HCT116 (cell line): ENCODE measurements around the gene IYD. TPM values are rescaled to one million over a fixed set of nuclear protein-coding genes. Genes with fewer than 3 reads are reported as not detected.

Source experiments
- ATAC-seq: fragments of 200-7000 bp; cut with Tn5 transposase; 2 replicates; pipeline ENCODE4 v1.9.1; 2020; ENCODE audit warnings: mild to moderate bottlenecking, moderate library complexity
- BruUV-seq: library from RNA; stranded (reverse); fragments of 400-500 nt; replicated peaks from 2 replicates; lab custom pipeline; 2021; lab: Mats Ljungman, UMichigan
- CTCF ChIA-PET: fragments of 300-600 bp; sonication (Branson Sonifier 250); formaldehyde crosslinking; loops from one replicate; lab custom pipeline; 2021; ENCODE audit warnings: antibody characterized with exemption; lab: Charles Lee
- POLR2A ChIA-PET: fragments of 300-600, 350-600 bp; sonication (Branson Sonifier 250); formaldehyde crosslinking; loops from one replicate; lab custom pipeline; 2021; ENCODE audit warnings: antibody characterized with exemption; lab: Charles Lee
- RAD21 ChIA-PET, 2 experiments: fragments of 300-600 bp; sonication (Branson Sonifier 250); formaldehyde crosslinking; loops; one replicate each; lab custom pipeline; 2023; ENCODE audit warnings: low total read pairs in 2 of 2; ENCODE audit not compliant: uncharacterized antibody in 2 of 2, unreplicated experiment in 2 of 2, low non-redundant PET in 1 of 2; lab: Charles Lee
- DNase-seq: peaks from one replicate; pipeline ENCODE4 v3.0.0-alpha.2; 2010; ENCODE audit warnings: low read depth, low spot score
- H2AFZ ChIP-seq: fragments of 200-600 bp; shearing (Covaris generic), sonication (generic); 2 replicates; pipeline ENCODE4 v1.6.1; 2017; ENCODE audit warnings: low read depth, mixed run types, mixed read lengths, antibody characterized with exemption, low read length; ENCODE audit not compliant: poor library complexity, severe bottlenecking
- H3K27ac ChIP-seq: 2 replicates; pipeline ENCODE4 v1.5.1; 2012; ENCODE audit warnings: low read depth, low read length
- H3K27me3 ChIP-seq: fragments of 200-600 bp; sonication (generic); 2 replicates; pipeline ENCODE4 v1.6.1; 2016; ENCODE audit warnings: mixed run types, low read length, mixed read lengths; ENCODE audit not compliant: insufficient read depth
- H3K36me3 ChIP-seq, 2 experiments: fragments of 200-500 bp in 1 of 2; fragments of 200-600 bp in 1 of 2; sonication (Bioruptor generic) in 1 of 2; sonication (generic) in 1 of 2; 2 replicates each; pipeline versions ENCODE4 v1.5.1 to v1.6.1; 2014 to 2016; ENCODE audit warnings: low read length in 2 of 2, inconsistent platforms in 1 of 2, mixed read lengths in 1 of 2, mixed run types in 1 of 2; ENCODE audit not compliant: insufficient read depth in 2 of 2, control insufficient read depth in 1 of 2
- H3K4me1 ChIP-seq, 2 experiments: fragments of 200-600 bp in 1 of 2; sonication (generic) in 1 of 2; 2 replicates each; pipeline versions ENCODE4 v1.5.1 to v1.6.1; 2012 to 2017; ENCODE audit warnings: low read length in 2 of 2, inconsistent platforms in 1 of 2, mild to moderate bottlenecking in 1 of 2, mixed read lengths in 1 of 2, mixed run types in 1 of 2, moderate library complexity in 1 of 2; ENCODE audit not compliant: insufficient read depth in 2 of 2, control insufficient read depth in 1 of 2
- H3K4me2 ChIP-seq: fragments of 200-600 bp; sonication (generic); 2 replicates; pipeline ENCODE4 v1.6.1; 2017; ENCODE audit warnings: mixed run types, low read length, mixed read lengths
- H3K4me3 ChIP-seq, 2 experiments: fragments of 200-600 bp in 1 of 2; sonication (generic) in 1 of 2; replicated peaks in 1 of 2; 2 replicates each; pipeline ENCODE4 v1.5.1; 2011 to 2016; ENCODE audit warnings: low read length in 2 of 2, control low read depth in 1 of 2, low read depth in 1 of 2, mild to moderate bottlenecking in 1 of 2, mixed read lengths in 1 of 2, mixed run types in 1 of 2
- H3K79me2 ChIP-seq: fragments of 200-600 bp; sonication (generic); 2 replicates; pipeline ENCODE4 v1.6.1; 2017; ENCODE audit warnings: mild to moderate bottlenecking, mixed run types, low read length, moderate library complexity, mixed read lengths; ENCODE audit not compliant: insufficient read depth
- H3K9ac ChIP-seq: fragments of 200-600 bp; sonication (generic); 2 replicates; pipeline ENCODE4 v1.6.1; 2016; ENCODE audit warnings: low read length, mixed read lengths
- H3K9me2 ChIP-seq: fragments of 200-600 bp; sonication (generic), shearing (Covaris generic); 2 replicates; pipeline ENCODE4 v1.6.1; 2017; ENCODE audit warnings: mixed run types, mild to moderate bottlenecking, moderate library complexity; ENCODE audit not compliant: insufficient read depth
- H3K9me3 ChIP-seq, 2 experiments: fragments of 200-500 bp in 1 of 2; fragments of 200-600 bp in 1 of 2; sonication (Bioruptor generic) in 1 of 2; sonication (generic) in 1 of 2; 2 replicates each; pipeline ENCODE4 v1.6.1; 2014 to 2017; ENCODE audit warnings: low read length in 2 of 2, mixed read lengths in 2 of 2, inconsistent platforms in 1 of 2, low read depth in 1 of 2, mild to moderate bottlenecking in 1 of 2, mixed run types in 1 of 2, moderate library complexity in 1 of 2; ENCODE audit not compliant: control insufficient read depth in 1 of 2, insufficient read depth in 1 of 2
- H4K20me1 ChIP-seq: fragments of 200-600 bp; sonication (generic), shearing (Covaris generic); 2 replicates; pipeline ENCODE4 v1.6.1; 2017; ENCODE audit warnings: mixed run types, mild to moderate bottlenecking, moderate library complexity; ENCODE audit not compliant: insufficient read depth
- CBX3 ChIP-seq: IDR thresholded peaks from 2 replicates; pipeline ENCODE4 v1.6.1; 2012; ENCODE audit warnings: low read depth
- CEBPB ChIP-seq: IDR thresholded peaks from 2 replicates; pipeline ENCODE4 v1.6.1; 2012; ENCODE audit warnings: low read depth
- EGR1 ChIP-seq: IDR thresholded peaks from 2 replicates; pipeline ENCODE4 v1.6.1; 2012; ENCODE audit warnings: low read depth
- ELF1 ChIP-seq: IDR thresholded peaks from 2 replicates; pipeline ENCODE4 v1.6.1; 2012; ENCODE audit warnings: low read depth, borderline replicate concordance
- EZH2 ChIP-seq: fragments of 200-600 bp; sonication (generic); IDR thresholded peaks from 2 replicates; pipeline ENCODE4 v1.6.1; 2017; ENCODE audit warnings: antibody characterized with exemption, mixed run types
- EZH2phosphoT487 ChIP-seq: fragments of 200-600 bp; IDR thresholded peaks from 2 replicates; pipeline ENCODE4 v1.6.1; 2018; ENCODE audit warnings: antibody characterized with exemption, borderline replicate concordance
- FOSL1 ChIP-seq: IDR thresholded peaks from 2 replicates; pipeline ENCODE4 v1.6.1; 2012; ENCODE audit warnings: low read depth
- JUND ChIP-seq: IDR thresholded peaks from 2 replicates; pipeline ENCODE4 v1.6.1; 2012
- POLR2A ChIP-seq: IDR thresholded peaks from 2 replicates; pipeline ENCODE4 v1.7.0; 2011; ENCODE audit warnings: borderline replicate concordance; ENCODE audit not compliant: insufficient read depth, insufficient read length; ENCODE audit errors: extremely low read depth
- POLR2AphosphoS5 ChIP-seq: IDR thresholded peaks from 2 replicates; pipeline ENCODE4 v1.6.1; 2011; ENCODE audit warnings: mild to moderate bottlenecking, low read depth, low read length, moderate library complexity
- RAD21 ChIP-seq: IDR thresholded peaks from 2 replicates; pipeline ENCODE4 v1.6.1; 2012; ENCODE audit warnings: low read depth, mild to moderate bottlenecking
- REST ChIP-seq: IDR thresholded peaks from 2 replicates; pipeline ENCODE4 v1.6.1; 2012; ENCODE audit warnings: low read depth
- SIN3A ChIP-seq: IDR thresholded peaks from 2 replicates; pipeline ENCODE4 v1.6.1; 2012; ENCODE audit warnings: low read depth
- SP1 ChIP-seq: IDR thresholded peaks from 2 replicates; pipeline ENCODE4 v1.6.1; 2012; ENCODE audit warnings: low read depth
- SRF ChIP-seq: IDR thresholded peaks from 2 replicates; pipeline ENCODE4 v1.6.1; 2012; ENCODE audit warnings: low read depth
- TCF7L2 ChIP-seq: IDR thresholded peaks from 2 replicates; pipeline ENCODE4 v1.7.0; 2011; ENCODE audit warnings: borderline replicate concordance, inconsistent platforms; ENCODE audit not compliant: insufficient read depth, insufficient read length; ENCODE audit errors: extremely low read depth
- YY1 ChIP-seq: IDR thresholded peaks from 2 replicates; pipeline ENCODE4 v1.6.1; 2011; ENCODE audit warnings: low read length, low read depth, moderate library complexity, mild to moderate bottlenecking; ENCODE audit not compliant: insufficient replicate concordance; ENCODE audit errors: extremely low read depth
- ZFX ChIP-seq: fragments of 450-650 bp; IDR thresholded peaks from 2 replicates; pipeline ENCODE4 v1.6.1; 2017
- ZNF274 ChIP-seq: fragments of 200-500 bp; sonication (Bioruptor generic); IDR thresholded peaks from 2 replicates; pipeline ENCODE4 v1.6.1; 2014; ENCODE audit warnings: mild to moderate bottlenecking, low read depth, low read length, inconsistent platforms
- intact Hi-C: fragments of 100-400 bp; cut with micrococcal nuclease; formaldehyde crosslinking; loops from 2 replicates; pipeline ENCODE4 v1.10.0; 2022
- total RNA-seq: library from RNA; stranded (reverse); gene quantifications from one replicate; pipeline ENCODE4 v1.2.1, GENCODE V29; 2021; ENCODE audit not compliant: unreplicated experiment
- TF ChIP-seq, protein P1 (sequence below): IDR thresholded peaks from 2 replicates; pipeline ENCODE4 v1.6.1; 2012
- TF ChIP-seq, protein P2 (sequence below): IDR thresholded peaks from 2 replicates; pipeline ENCODE4 v1.6.1; 2012
- TF ChIP-seq, protein P3 (sequence below): IDR thresholded peaks from 2 replicates; pipeline ENCODE4 v1.6.1; 2011; ENCODE audit warnings: mild to moderate bottlenecking, low read length, moderate library complexity; ENCODE audit not compliant: insufficient replicate concordance; ENCODE audit errors: extremely low read depth

The IYD gene
- total RNA-seq, 1 experiment from 2014 or later = not detected

DNA sequence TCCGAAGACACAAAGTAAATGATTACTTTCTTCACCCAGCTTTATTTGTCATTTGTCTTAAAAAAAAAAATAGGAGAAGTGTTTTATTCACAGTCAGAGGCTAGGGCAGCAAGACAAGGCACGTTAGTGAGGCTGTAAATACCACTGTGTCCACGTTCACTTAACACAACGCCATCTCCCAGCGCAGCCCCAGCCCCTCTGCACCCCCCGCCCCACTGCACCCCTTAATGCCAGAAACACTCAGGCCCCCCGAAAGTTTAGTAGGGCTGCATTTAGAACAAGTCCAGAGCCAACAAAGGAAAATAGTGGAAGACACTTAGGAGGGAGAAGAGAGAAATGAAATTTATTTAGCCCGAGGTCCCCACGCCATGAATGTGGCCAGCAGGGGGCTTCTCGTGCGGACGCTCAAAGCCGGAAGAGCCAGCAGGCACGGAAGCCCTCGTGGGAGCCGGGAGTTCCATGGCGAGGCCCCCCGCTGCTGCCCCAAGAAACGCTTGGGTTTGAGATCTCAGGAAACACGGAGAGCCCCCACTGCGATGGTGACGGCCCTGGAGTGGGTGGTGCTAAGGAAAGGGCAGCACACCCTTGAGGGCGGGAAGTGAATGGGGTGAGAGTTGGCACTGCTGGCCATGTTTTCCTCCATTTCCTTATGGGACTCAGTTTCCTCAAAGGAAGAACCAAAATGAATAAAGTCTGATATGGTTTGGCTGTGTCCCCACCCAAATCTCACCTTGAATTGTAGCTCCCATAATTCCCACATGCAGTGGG lies 50.2 kb downstream of the IYD start:
- peak; percentile 61 for DNase-seq
- TF ChIP-seq ZFX (no peak), TCF7L2 (peak; percentile 45), CBX3 (peak; percentile 47; the same call in 1 of the 2 replicates), REST (no peak), RAD21 (peak; percentile 76), ELF1 (peak; percentile 75), POLR2A (no peak), ZNF274 (no peak), SP1 (no peak), JUND (no peak), POLR2AphosphoS5 (0 out of 2 replicates have a peak, but pooled peaks have one; percentile 33), SIN3A (no peak), EZH2phosphoT487 (no peak), SRF (no peak), YY1 (peak; percentile 24), CEBPB (no peak), EZH2 (no peak), EGR1 (no peak), FOSL1 (no peak)
- TF ChIP-seq, protein P1, sequence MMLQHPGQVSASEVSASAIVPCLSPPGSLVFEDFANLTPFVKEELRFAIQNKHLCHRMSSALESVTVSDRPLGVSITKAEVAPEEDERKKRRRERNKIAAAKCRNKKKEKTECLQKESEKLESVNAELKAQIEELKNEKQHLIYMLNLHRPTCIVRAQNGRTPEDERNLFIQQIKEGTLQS = no peak
- TF ChIP-seq, protein P2, sequence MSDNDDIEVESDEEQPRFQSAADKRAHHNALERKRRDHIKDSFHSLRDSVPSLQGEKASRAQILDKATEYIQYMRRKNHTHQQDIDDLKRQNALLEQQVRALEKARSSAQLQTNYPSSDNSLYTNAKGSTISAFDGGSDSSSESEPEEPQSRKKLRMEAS = peak; percentile 94
- TF ChIP-seq, protein P3, sequence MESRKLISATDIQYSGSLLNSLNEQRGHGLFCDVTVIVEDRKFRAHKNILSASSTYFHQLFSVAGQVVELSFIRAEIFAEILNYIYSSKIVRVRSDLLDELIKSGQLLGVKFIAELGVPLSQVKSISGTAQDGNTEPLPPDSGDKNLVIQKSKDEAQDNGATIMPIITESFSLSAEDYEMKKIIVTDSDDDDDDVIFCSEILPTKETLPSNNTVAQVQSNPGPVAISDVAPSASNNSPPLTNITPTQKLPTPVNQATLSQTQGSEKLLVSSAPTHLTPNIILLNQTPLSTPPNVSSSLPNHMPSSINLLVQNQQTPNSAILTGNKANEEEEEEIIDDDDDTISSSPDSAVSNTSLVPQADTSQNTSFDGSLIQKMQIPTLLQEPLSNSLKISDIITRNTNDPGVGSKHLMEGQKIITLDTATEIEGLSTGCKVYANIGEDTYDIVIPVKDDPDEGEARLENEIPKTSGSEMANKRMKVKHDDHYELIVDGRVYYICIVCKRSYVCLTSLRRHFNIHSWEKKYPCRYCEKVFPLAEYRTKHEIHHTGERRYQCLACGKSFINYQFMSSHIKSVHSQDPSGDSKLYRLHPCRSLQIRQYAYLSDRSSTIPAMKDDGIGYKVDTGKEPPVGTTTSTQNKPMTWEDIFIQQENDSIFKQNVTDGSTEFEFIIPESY = no peak

More for the DNA sequence above, 50.2 kb downstream of the IYD start:
- H3K27me3 ChIP-seq = no peaks in the 10 kb centered on the region
- peak overlapping the region; percentile 86 for H3K4me2 ChIP-seq
- H4K20me1 ChIP-seq = no peaks in the 10 kb centered on the region
- H3K36me3 ChIP-seq = no peaks in the 10 kb centered on the region
- no TSS peak for BruUV-seq
- POLR2A ChIA-PET = interaction anchor here (0.8 to 2.5 kb wide), 7 partner anchors 302 to 447 kb away, joined by 3 to 25 read pairs (median 3); partner anchors contain the start of gene MTHFD1L
- intact Hi-C loops = loop anchor here (1.0 to 5.0 kb wide), 4 partner anchors 182 to 395 kb away; no protein-coding TSS in a partner anchor
- CTCF ChIA-PET = interaction anchor here (0.6 to 2.9 kb wide), 23 partner anchors 9 to 402 kb away, joined by 3 to 97 read pairs (median 5); partner anchors contain the start of gene PLEKHG1
- no peaks in the 10 kb centered on the region for H3K79me2 ChIP-seq
- peaks cover 13 to 20% of the 10 kb centered on the region in 2 experiments for H3K4me1 ChIP-seq
- H3K9ac ChIP-seq = peak overlapping the region; percentile 27
- peak overlapping the region; percentile 16 to 50 for H3K4me3 ChIP-seq
- H2AFZ ChIP-seq = peak overlapping the region; percentile 98
- H3K27ac ChIP-seq = peak overlapping the region; percentile 50
- no peaks in the 10 kb centered on the region for H3K9me3 ChIP-seq
- ATAC-seq = peak; percentile 70
- H3K9me2 ChIP-seq = no peaks in the 10 kb centered on the region
- RAD21 ChIA-PET = interaction anchor here (0.6 to 1.7 kb wide), 9 partner anchors 72 to 398 kb away, joined by 3 to 11 read pairs (median 6); no protein-coding TSS in a partner anchor
